HAP-1 (cell line): ENCODE data around the gene PLS1.
A peak's percentile ranks its signal among the peaks of the same experiment; 100 is the strongest.
"Not testable (repeated sequence)": the region's sequence is repeated elsewhere in the genome, so short reads cannot be mapped to it uniquely, and the experiment has no call there.

Experiments
- DNase-seq, 2 experiments: peaks; one replicate each; pipeline ENCODE4 v3.0.0-alpha.2; 2016 to 2020; ENCODE audit warnings: low spot score in 2 of 2
- H3K27me3 ChIP-seq: fragments of 250-450 bp; sonication (Bioruptor Pico); 2 replicates; pipeline ENCODE4 v1.5.1; 2020; ENCODE audit warnings: low read depth, mild to moderate bottlenecking, moderate library complexity
- H3K36me3 ChIP-seq: fragments of 250-450 bp; sonication (Bioruptor Pico); replicated peaks from 2 replicates; pipeline ENCODE4 v1.5.1; 2020; ENCODE audit warnings: mild to moderate bottlenecking
- H3K4me1 ChIP-seq: fragments of 250-450 bp; sonication (Bioruptor Pico); 2 replicates; pipeline ENCODE4 v1.5.1; 2020; ENCODE audit warnings: mild to moderate bottlenecking
- H3K4me3 ChIP-seq: fragments of 250-450 bp; sonication (Bioruptor Pico); 2 replicates; pipeline ENCODE4 v1.5.1; 2020; ENCODE audit warnings: mild to moderate bottlenecking, moderate library complexity
- H3K9me3 ChIP-seq: fragments of 250-450 bp; sonication (Bioruptor Pico); 2 replicates; pipeline ENCODE4 v1.5.1; 2020; ENCODE audit warnings: mild to moderate bottlenecking, moderate library complexity
- in situ Hi-C: fragments of 300-500 bp; cut with MboI; formaldehyde crosslinking; loops from 3 replicates; pipeline ENCODE4 v1.14.3; 2020; ENCODE audit warnings: low sequenced_read_pairs, inconsistent platforms, mixed read lengths

Gene PLS1, protein sequence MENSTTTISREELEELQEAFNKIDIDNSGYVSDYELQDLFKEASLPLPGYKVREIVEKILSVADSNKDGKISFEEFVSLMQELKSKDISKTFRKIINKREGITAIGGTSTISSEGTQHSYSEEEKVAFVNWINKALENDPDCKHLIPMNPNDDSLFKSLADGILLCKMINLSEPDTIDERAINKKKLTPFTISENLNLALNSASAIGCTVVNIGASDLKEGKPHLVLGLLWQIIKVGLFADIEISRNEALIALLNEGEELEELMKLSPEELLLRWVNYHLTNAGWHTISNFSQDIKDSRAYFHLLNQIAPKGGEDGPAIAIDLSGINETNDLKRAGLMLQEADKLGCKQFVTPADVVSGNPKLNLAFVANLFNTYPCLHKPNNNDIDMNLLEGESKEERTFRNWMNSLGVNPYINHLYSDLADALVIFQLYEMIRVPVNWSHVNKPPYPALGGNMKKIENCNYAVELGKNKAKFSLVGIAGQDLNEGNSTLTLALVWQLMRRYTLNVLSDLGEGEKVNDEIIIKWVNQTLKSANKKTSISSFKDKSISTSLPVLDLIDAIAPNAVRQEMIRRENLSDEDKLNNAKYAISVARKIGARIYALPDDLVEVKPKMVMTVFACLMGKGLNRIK

DNA sequence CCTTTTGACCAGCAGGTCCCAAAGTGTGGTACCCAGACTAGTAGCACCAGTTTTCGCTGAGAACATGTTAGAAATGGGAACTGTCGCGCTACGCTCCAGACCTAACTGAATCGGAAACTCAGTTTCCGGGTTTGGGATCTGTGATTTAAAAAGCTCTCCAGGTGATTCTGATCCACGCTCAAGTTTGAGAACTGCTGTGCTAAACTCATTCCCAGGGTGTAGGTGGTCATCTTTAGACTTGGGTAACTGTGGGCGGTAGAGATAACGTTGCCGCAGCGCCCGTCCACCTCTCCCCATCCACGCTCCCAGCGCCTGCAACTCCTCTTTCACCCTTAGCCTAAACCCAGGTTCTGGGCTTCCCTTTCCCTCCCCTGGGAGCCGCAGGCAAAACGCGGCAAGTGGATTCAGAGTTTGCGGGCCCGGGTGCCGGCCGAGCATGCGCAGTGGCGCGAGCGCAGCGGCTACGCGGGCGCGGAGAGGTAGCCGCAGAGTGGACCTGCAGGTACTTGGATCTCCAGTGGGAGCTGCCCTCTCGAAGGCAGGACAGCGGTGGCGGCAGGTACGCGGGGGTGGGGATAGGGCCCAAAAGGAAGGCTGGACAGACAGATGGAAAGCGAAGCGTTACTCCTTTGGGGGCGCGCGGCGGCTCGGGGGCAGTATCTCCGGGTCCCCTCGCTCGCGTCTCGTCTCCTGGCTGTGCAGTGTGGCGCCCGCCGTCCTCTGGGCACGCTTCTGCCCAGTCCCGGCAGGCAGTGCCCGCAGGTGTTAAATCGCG, at the start of gene PLS1:
TSS of gene PLS1 (plus strand) at position 443 of the 775 bp plus-strand sequence. CDS start 67,845 bp downstream, outside the sequence.
- DNase-seq, result peak; percentile 91 to 93
- in situ Hi-C loops, result no loop called here
- Histone ChIP-seq H3K36me3 (no peaks in the 10 kb centered on the region), H3K27me3 (no peaks in the 10 kb centered on the region), H3K4me1 (peaks cover 15% of the 10 kb centered on the region), H3K4me3 (peak within 1 kb of the TSS; percentile 79), H3K9me3 (no peaks in the 10 kb centered on the region)

DNA sequence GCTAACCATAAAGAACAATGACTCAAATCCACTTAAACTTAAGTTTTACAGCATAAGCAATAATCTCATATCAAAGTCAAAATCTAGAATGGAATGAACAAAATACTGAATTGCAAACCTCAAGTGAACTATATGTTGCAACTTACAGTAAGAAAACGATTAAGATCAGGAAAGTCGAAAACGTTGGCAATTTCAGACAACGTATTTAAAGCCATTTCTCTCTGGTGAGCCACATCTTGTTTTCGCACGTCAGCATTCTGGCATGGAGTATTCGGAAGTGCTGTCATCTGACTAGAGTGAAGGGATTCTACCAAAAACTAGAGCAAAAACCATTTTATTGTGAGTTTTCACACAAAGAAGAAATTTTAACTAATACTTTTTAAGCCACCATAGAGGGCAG, 46.2 kb upstream of the PLS1 start:
- H3K4me3 ChIP-seq, result no peak overlapping the region
- no peak for DNase-seq
- no peaks in the 10 kb centered on the region for H3K9me3 ChIP-seq
- no peaks in the 10 kb centered on the region for H3K27me3 ChIP-seq
- in situ Hi-C loops, result no loop called here
- H3K36me3 ChIP-seq, result peaks cover 53% of the 10 kb centered on the region
- H3K4me1 ChIP-seq, result no peaks in the 10 kb centered on the region

DNA sequence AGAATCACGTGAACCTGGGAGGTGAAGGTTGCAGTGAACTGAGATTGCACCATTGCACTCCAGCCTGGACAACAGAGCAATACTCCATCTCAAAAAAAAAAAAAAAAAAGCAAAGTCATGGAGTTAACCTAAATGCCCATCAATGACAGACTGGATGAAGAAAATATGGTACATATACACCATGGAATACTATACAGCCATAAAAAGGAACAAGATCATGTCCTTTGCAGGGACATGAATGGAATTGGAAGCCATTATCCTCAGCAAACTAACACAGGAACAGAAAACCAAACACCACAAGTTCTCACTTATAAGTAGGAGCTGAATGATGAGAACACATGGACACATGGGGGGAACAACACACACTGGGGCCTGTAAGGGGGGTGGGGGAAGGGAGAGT, 43.6 kb upstream of the PLS1 start:
- H3K4me1 ChIP-seq, H3K27me3 ChIP-seq, H3K4me3 ChIP-seq, DNase-seq, H3K9me3 ChIP-seq, in situ Hi-C loops: not testable (repeated sequence)
- H3K36me3 ChIP-seq, result peaks cover 58% of the 10 kb centered on the region

DNA sequence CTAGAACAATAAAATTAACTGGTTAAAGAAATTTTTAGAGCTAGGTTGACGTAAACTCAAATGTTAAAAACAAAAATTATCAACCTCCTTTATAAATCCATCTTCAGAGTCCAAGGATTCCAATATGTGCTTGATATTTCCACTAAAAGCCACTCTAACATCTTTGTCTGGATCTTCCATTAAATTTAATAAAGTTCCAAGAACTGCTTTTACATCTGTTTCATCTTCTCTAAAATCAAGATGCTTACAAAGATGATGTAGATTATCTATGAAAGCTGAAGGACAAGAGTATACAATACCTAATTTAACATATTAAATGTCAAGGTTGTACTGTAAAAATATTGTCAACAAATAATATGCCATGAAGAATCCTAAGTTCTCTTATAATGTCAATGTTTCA, 42.5 kb upstream of the PLS1 start:
- no peaks in the 10 kb centered on the region for H3K9me3 ChIP-seq
- no peaks in the 10 kb centered on the region for H3K4me1 ChIP-seq
- H3K36me3 ChIP-seq, result peaks cover 52% of the 10 kb centered on the region
- DNase-seq, result no peak
- no peaks in the 10 kb centered on the region for H3K27me3 ChIP-seq
- H3K4me3 ChIP-seq, result no peak overlapping the region
- in situ Hi-C loops, result no loop called here

DNA sequence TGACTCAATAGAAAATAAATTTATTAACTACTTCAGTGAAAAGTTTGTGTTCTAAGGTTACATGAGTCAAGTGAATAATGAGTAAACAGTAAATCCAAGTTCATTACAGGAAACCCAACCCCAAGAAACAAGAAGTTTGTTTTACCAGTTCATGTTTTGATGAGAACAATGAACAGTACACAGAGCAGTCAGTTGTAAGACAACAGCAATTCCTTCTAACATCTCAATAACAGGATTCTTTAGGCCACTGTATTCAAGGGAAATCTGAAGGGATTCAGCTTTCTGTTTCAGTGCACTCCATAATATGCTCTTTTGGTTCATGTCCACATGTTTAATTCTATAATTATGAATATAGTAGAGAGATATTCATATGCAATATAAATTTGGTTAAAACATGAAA, 36.1 kb upstream of the PLS1 start:
- no peak for DNase-seq
- in situ Hi-C loops, result no loop called here
- H3K9me3 ChIP-seq, result no peaks in the 10 kb centered on the region
- no peaks in the 10 kb centered on the region for H3K4me1 ChIP-seq
- peaks cover 37% of the 10 kb centered on the region for H3K36me3 ChIP-seq
- no peak overlapping the region for H3K4me3 ChIP-seq
- no peaks in the 10 kb centered on the region for H3K27me3 ChIP-seq

DNA sequence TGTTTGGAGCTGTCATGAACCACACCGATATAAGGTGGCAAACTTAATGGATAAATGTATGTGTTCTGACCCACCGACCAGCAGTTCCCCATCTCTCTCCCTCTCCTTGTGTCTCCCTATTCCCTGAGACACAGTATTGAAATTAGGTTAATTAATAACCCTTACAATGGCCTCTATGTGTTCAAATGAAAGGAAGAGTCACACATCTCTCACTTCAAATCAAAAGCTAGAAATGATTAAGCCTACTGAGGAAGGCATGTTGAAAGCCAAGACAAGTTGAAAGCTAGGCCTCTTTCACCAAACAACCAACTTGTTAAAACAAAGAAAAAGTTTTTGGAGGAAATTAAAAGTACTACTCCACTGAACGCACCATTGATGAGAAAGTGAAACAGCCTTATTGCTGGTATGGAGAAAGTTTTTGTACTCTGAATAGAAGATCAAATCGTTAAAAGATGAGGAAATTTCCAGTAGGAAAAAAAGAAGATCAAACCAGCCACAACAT, 32.6 kb upstream of the PLS1 start:
- peaks cover 29% of the 10 kb centered on the region for H3K36me3 ChIP-seq
- H3K4me3 ChIP-seq, result no peak overlapping the region
- no peaks in the 10 kb centered on the region for H3K4me1 ChIP-seq
- H3K9me3 ChIP-seq, result no peaks in the 10 kb centered on the region
- in situ Hi-C loops, result no loop called here
- DNase-seq, result no peak
- no peaks in the 10 kb centered on the region for H3K27me3 ChIP-seq

DNA sequence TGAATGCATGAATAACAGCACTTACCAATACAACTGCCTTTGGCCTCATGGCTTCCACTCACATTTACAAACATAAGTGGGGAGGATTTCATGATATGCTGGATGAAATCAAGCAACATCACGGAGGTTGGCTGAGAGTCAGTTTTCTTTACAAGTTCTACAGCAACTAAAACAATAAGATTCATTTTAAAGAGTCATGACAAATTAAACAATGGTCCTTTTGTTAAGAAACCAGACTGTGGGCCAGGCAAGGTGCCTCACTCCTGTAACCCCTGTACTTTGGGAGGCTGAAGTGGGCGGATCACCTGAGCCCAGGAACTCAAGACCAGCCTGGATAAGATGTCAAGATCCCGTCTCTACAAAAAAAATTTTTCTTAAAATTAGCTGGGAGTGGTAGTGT, 30.1 kb upstream of the PLS1 start:
- no peak overlapping the region for H3K4me3 ChIP-seq

DNA sequence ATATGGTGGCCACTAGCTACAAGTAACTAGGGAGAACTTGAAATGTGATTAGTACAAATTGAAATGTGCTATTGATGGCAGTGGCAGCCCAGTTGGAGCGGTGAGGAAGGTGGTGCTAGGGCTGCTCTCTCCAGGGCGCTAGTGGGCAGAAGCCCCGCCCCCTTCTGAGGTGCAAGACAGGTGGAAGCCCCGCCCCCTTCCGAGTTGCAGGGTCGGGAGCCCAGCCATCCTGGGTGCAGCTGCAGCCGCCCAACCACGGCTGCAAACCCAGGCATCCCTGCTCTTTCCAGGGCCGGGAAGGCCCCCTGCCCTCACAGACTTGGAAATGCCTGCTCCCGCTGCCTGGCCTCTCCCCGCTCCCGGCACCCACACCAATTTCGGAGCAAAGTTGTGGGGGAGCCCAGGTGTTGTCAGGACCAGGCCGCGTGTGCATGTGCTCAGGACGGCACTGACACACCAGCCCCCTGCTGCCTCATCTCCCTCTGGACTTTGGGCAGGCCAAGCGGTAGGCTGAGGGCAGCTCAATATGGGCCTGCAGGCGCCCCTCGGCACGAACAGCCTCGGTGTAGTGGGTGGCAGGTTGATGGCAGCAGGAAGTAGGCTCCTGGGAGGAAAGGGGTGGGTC, 27.7 kb upstream of the PLS1 start:
- no peaks in the 10 kb centered on the region for H3K27me3 ChIP-seq
- no peaks in the 10 kb centered on the region for H3K4me1 ChIP-seq
- peaks cover 12% of the 10 kb centered on the region for H3K36me3 ChIP-seq
- peak in 1 of 2 experiments; percentile 20 for DNase-seq
- no peak overlapping the region for H3K4me3 ChIP-seq
- no peaks in the 10 kb centered on the region for H3K9me3 ChIP-seq
- in situ Hi-C loops, result no loop called here

More for the DNA sequence above, 30.1 kb upstream of the PLS1 start:
- H3K36me3 ChIP-seq, result peaks cover 20% of the 10 kb centered on the region
- H3K9me3 ChIP-seq, result no peaks in the 10 kb centered on the region
- no peak for DNase-seq
- H3K27me3 ChIP-seq, result no peaks in the 10 kb centered on the region
- in situ Hi-C loops, result no loop called here
- H3K4me1 ChIP-seq, result no peaks in the 10 kb centered on the region

DNA sequence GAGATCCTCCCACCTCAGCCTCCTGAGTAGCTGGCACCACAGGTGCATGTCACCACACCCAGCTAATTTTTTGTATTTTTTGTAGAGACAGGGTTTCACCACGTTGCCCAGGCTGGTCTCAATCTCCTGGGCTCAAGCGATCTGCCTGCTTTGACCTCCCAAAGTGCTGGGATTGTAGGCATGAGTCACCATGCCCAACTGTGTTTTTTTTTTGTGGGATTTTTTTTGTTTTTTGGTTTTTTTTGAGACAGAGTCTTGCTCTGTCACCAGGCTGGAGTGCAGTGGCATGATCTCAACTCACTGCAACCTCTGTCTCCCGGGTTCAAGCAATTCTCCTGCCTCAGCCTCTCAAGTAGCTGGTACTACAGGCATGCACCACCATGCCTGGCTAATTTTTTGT, 26.8 kb upstream of the PLS1 start:
- H3K4me1 ChIP-seq, in situ Hi-C loops, H3K4me3 ChIP-seq, H3K27me3 ChIP-seq, H3K9me3 ChIP-seq, DNase-seq: not testable (repeated sequence)
- H3K36me3 ChIP-seq, result peaks cover 12% of the 10 kb centered on the region

DNA sequence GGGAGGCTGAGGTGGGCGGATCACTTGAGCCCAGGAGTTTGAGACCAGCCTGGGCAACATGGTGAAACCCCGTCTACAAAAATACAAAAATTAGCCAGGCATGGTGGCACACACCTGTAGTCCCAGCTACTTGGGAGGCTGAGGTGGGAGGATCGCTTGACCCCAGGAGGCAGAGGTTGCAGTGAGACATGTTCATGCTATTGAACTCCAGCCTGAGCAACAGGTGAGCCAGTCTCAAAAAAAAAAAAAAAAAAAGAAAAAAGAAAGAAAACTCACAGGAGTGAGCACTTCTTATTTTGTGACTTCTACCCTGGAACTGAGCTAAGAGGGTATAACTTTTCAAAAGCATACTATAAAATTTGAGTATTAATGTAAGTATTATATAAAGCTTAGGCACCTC, 22.0 kb upstream of the PLS1 start:
- DNase-seq, H3K4me3 ChIP-seq, H3K27me3 ChIP-seq, H3K36me3 ChIP-seq, in situ Hi-C loops, H3K9me3 ChIP-seq: not testable (repeated sequence)
- peaks cover 22% of the 10 kb centered on the region for H3K4me1 ChIP-seq

DNA sequence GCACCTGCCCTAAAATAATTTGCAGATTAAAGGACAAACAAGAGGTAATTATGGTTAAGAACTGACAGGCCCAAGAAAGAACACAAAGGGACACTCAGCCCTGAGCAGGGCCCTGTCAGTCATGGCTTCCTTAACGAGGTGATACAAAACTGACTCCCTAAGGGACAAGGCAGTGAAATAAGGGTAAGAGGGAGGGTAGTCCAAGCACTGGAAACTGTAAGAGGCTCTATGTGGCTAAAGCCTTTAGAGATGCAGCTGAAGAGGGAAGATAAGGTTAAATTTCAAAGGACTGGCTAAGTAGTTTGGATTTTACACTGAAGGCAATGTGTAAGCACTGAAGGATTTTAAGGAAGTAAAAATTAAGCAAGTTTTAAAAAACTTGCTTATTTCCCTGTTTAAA, 21.5 kb upstream of the PLS1 start:
- peak; percentile 10 to 24 for DNase-seq
- Histone ChIP-seq H3K36me3 (0 out of 2 replicates have a peak, but pooled peaks cover 4% of the 10 kb centered on the region), H3K4me1 (peaks cover 26% of the 10 kb centered on the region), H3K9me3 (no peaks in the 10 kb centered on the region), H3K4me3 (no peak overlapping the region), H3K27me3 (no peaks in the 10 kb centered on the region)
- in situ Hi-C loops, result no loop called here

DNA sequence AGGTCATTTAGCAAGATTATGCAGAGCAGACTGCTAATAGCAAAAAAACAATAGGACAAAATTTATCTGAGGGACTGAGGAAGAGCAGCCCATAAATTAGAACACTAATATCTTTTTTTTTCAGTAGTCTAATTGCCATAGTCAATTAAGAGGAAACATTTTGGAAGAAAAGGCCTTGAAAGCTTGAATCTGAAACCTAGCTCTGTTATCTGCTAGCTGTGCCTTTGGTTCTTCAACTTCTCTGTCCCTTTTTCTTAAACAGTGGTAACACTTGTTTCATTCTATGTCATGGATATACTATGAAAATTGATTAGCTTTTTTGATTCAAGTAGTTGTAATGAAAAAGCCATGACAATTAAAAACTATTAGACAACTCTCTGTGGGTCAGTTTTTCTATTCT, 19.4 kb upstream of the PLS1 start:
- 0 out of 2 replicates have a peak, but pooled peaks cover 4% of the 10 kb centered on the region for H3K36me3 ChIP-seq
- no peak for DNase-seq
- H3K4me1 ChIP-seq, result peaks cover 26% of the 10 kb centered on the region
- no peaks in the 10 kb centered on the region for H3K27me3 ChIP-seq
- in situ Hi-C loops, result no loop called here
- peak overlapping the region; percentile 81 for H3K4me3 ChIP-seq
- H3K9me3 ChIP-seq, result no peaks in the 10 kb centered on the region

DNA sequence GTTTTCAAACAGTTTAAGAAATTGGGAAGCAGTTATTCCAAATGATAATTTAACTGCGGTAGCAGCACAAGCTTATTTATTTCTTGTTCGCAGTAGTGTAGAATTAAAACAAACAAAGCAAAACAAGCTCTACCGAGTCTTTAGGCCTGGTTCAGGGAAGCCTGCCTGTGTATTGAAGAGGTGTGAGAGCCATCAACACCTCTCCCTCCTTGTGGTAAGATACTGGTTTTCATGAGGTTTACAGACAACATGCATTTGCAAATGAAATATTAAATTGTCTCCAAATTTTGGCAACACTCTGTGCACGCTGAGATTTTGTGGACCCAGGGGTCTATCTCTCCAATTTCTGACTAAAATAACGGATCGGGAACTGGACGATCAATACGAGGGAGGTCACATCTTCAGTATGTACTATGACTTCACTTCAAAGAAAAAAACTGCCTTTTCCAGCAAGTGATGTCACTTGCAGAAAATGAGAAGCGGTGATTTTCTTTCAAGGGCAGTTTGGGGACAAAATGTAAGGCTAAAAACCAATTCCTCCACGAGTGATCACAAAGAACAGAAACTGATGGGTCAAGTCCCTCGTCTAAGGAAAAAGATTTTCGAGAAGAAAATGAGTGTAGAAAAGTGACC, 18.4 kb upstream of the PLS1 start:
- Histone ChIP-seq H3K4me1 (peaks cover 26% of the 10 kb centered on the region), H3K4me3 (peak overlapping the region; percentile 81), H3K27me3 (peaks cover 5% of the 10 kb centered on the region; the same call in 1 of the 2 replicates), H3K36me3 (0 out of 2 replicates have a peak, but pooled peaks cover under 1% of the 10 kb centered on the region), H3K9me3 (no peaks in the 10 kb centered on the region)
- in situ Hi-C loops, result no loop called here
- DNase-seq, result peak in 1 of 2 experiments; percentile 19
